Endothelial cell (in vitro differentiated cells): ENCODE measurements around the gene ATP9A. TPM values are rescaled to one million over a fixed set of nuclear protein-coding genes. Genes with fewer than 3 reads are reported as not detected.

Experiments
- DNase-seq: peaks from one replicate; pipeline ENCODE4 v3.0.0; 2021; ENCODE audit warnings: low spot score
- H3K27ac Mint-ChIP-seq: one replicate; pipeline ENCODE4 v1.8.0; 2021; ENCODE audit warnings: mixed read lengths, inconsistent platforms; ENCODE audit not compliant: unreplicated experiment
- H3K27me3 Mint-ChIP-seq: one replicate; pipeline ENCODE4 v1.8.0; 2021; ENCODE audit warnings: mild to moderate bottlenecking, moderate library complexity, mixed read lengths, inconsistent platforms; ENCODE audit not compliant: unreplicated experiment
- H3K36me3 Mint-ChIP-seq: one replicate; pipeline ENCODE4 v1.8.0; 2021; ENCODE audit warnings: mild to moderate bottlenecking, low read depth, mixed read lengths, inconsistent platforms; ENCODE audit not compliant: unreplicated experiment
- H3K4me1 Mint-ChIP-seq: one replicate; pipeline ENCODE4 v1.8.0; 2021; ENCODE audit warnings: mild to moderate bottlenecking, mixed read lengths, inconsistent platforms; ENCODE audit not compliant: unreplicated experiment
- H3K4me3 Mint-ChIP-seq: one replicate; pipeline ENCODE4 v1.8.0; 2021; ENCODE audit warnings: mild to moderate bottlenecking, mixed read lengths, inconsistent platforms; ENCODE audit not compliant: unreplicated experiment
- H3K9me3 Mint-ChIP-seq: one replicate; pipeline ENCODE4 v1.8.0; 2021; ENCODE audit warnings: mixed read lengths, inconsistent platforms; ENCODE audit not compliant: unreplicated experiment
- CTCF ChIP-seq: fragments of 200-600 bp; sonication (generic); IDR thresholded peaks from one replicate; pipeline ENCODE4 v1.5.0; 2021; ENCODE audit warnings: antibody characterized with exemption; ENCODE audit not compliant: unreplicated experiment
- total RNA-seq: library from RNA; stranded (reverse); fragmentation: NEBNext Ultra II Directional; extraction: Animal tissue kit (Norgen Biotek cat#: 25700); gene quantifications from one replicate; pipeline ENCODE4 v1.2.1, GENCODE V29; 2021; ENCODE audit not compliant: unreplicated experiment

ATP9A gene
- total RNA-seq, 1 donor from 2014 or later = 30.6 TPM

DNA sequence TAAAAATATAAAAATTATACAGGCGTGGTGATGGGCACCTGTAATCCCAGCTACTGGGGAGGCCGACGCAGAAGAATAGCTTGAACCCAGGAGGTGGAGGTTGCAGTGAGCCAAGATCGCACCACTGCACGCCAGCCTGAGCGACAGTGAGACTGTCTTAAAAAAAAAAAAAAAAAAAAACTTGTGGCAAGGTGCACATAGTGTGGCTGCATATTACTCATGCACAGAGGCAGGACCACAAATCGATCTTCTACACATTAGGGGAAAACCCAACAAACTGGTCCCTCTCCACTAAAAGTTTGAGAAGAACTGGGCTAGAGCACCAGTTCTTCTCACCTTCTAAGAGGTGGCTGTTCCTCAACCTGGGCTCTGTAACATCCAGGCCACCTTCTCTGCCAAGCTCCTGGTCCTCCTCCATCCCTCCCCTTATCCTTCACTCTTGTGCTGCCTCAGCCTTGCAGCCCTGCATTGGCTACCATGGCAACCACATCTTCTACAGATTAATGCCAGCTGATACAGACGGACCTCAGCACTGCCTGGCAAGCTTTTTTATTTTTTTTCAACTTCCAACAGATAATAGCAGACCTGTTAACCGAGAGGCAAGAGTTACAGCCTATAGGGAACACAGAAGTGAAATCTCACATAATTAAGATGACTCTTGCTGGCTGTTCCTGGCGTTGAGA is 88.0 kb downstream of the ATP9A start:
- Mint-ChIP-seq H3K27me3 (peaks cover 3% of the 10 kb centered on the region), H3K4me3 (no peak overlapping the region), H3K27ac (no peak overlapping the region), H3K4me1 (no peaks in the 10 kb centered on the region), H3K9me3 (no peaks in the 10 kb centered on the region), H3K36me3 (no peaks in the 10 kb centered on the region)
- no peak for TF ChIP-seq CTCF
- DNase-seq = no peak

GRCh38 chr20:51679254-51679921 is 88.8 kb downstream of the ATP9A start:
- no peaks in the 10 kb centered on the region for H3K4me1 Mint-ChIP-seq

DNA sequence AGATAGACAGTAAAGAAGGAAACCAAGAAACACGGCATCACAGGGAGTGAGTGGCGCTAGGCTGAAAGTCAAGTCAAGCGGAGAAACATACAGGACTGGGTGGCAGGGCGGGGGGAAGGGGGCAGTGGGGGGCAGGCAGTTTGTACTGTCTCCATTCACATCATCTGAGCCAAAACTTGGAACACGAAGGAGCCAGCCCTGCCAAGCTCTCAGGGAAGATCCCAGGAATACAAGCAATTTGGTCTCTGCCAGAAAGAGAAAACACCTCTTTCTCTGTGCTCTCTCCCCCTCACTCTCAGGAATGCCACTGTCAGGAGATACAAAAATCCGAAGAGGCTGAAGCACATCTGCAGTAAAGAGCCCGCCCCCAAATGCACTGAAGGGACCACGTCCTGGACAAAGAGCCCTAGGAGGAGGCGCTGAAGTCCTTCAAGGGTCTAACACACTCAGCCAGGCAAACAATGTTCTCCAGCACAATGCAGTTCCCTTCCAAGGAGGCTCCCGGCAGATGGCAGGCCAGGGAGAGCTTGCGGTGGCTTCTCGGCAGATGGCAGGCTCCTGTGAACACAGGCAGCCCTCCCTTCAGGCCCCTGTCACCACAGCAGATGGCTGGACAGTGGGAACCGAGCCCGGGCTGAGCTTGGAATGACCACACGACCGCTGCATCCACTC is 90.0 kb downstream of the ATP9A start:
- Mint-ChIP-seq H3K4me1 (no peaks in the 10 kb centered on the region), H3K4me3 (no peak overlapping the region), H3K36me3 (peaks cover 3% of the 10 kb centered on the region), H3K27ac (no peak overlapping the region), H3K27me3 (peaks cover 3% of the 10 kb centered on the region), H3K9me3 (no peaks in the 10 kb centered on the region)
- peak; percentile 6 for DNase-seq
- no peak for TF ChIP-seq CTCF

More at GRCh38 chr20:51679254-51679921, 88.8 kb downstream of the ATP9A start:
- H3K27me3 Mint-ChIP-seq = peaks cover 3% of the 10 kb centered on the region
- H3K9me3 Mint-ChIP-seq = no peaks in the 10 kb centered on the region
- DNase-seq = no peak
- TF ChIP-seq CTCF = no peak
- H3K36me3 Mint-ChIP-seq = no peaks in the 10 kb centered on the region
- H3K4me3 Mint-ChIP-seq = no peak overlapping the region
- no peak overlapping the region for H3K27ac Mint-ChIP-seq

GRCh38 chr20:51668947-51669346 is 99.2 kb downstream of the ATP9A start:
- no peaks in the 10 kb centered on the region for H3K4me1 Mint-ChIP-seq
- H3K27ac Mint-ChIP-seq = no peak overlapping the region
- H3K9me3 Mint-ChIP-seq = no peaks in the 10 kb centered on the region

More at GRCh38 chr20:51668947-51669346, 99.2 kb downstream of the ATP9A start:
- DNase-seq = no peak
- peaks cover 19% of the 10 kb centered on the region for H3K36me3 Mint-ChIP-seq
- H3K27me3 Mint-ChIP-seq = no peaks in the 10 kb centered on the region
- H3K4me3 Mint-ChIP-seq = no peak overlapping the region
- no peak for TF ChIP-seq CTCF
